H1 (cell line): ENCODE results near the gene ZNF358. TPM values are rescaled to one million over a fixed set of nuclear protein-coding genes. Genes with fewer than 3 reads are reported as not detected.

Experiments used
- CTCF ChIA-PET: fragments of 300-600 bp; sonication (Branson Sonifier 250); formaldehyde crosslinking; loops from one replicate; lab custom pipeline; 2021; ENCODE audit not compliant: partially characterized antibody; lab: Charles Lee
- POLR2A ChIA-PET: fragments of 300-600 bp; sonication (Branson Sonifier 250); formaldehyde crosslinking; loops from one replicate; lab custom pipeline; 2021; ENCODE audit warnings: inconsistent platforms; ENCODE audit not compliant: partially characterized antibody; lab: Charles Lee
- DNase-seq, 2 experiments: peaks; one replicate each; pipeline versions ENCODE4 v3.0.0 to v3.0.0-alpha.2; 2010 to 2022; ENCODE audit warnings: low spot score in 2 of 2, low read depth in 1 of 2, mixed read lengths in 1 of 2
- FAIRE-seq: peaks from 2 replicates; lab custom pipeline; 2011; peaks lifted over from hg19 to GRCh38; lab: Jason Lieb, UNC
- H2AFZ ChIP-seq: 2 replicates; pipeline ENCODE4 v1.8.1; 2012; ENCODE audit warnings: low read length, inconsistent platforms
- H2AK5ac ChIP-seq: 2 replicates; pipeline ENCODE4 v1.6.1; 2013; ENCODE audit warnings: low read depth, low read length
- H2BK120ac ChIP-seq: replicated peaks from 2 replicates; pipeline ENCODE3; 2013; ENCODE audit warnings: low read depth, low read length, inconsistent platforms
- H2BK12ac ChIP-seq: 2 replicates; pipeline ENCODE4 v1.6.1; 2013; ENCODE audit warnings: low read depth, low read length
- H2BK15ac ChIP-seq: 2 replicates; pipeline ENCODE4 v1.6.1; 2013; ENCODE audit warnings: low read length
- H2BK20ac ChIP-seq: 2 replicates; pipeline ENCODE4 v1.6.1; 2013; ENCODE audit warnings: low read length
- H2BK5ac ChIP-seq: 2 replicates; pipeline ENCODE4 v1.6.1; 2013; ENCODE audit warnings: low read depth, low read length
- H3K14ac ChIP-seq: 2 replicates; pipeline ENCODE4 v1.6.1; 2013; ENCODE audit warnings: inconsistent platforms; ENCODE audit not compliant: insufficient read length
- H3K18ac ChIP-seq: 2 replicates; pipeline ENCODE4 v1.6.1; 2013; ENCODE audit warnings: low read length; ENCODE audit errors: extremely low read depth
- H3K23ac ChIP-seq: 2 replicates; pipeline ENCODE4 v1.6.1; 2013; ENCODE audit warnings: inconsistent platforms; ENCODE audit not compliant: insufficient read length
- H3K23me2 ChIP-seq: 2 replicates; pipeline ENCODE4 v1.6.1; 2013; ENCODE audit warnings: low read depth, low read length
- H3K27ac ChIP-seq: 2 replicates; pipeline ENCODE4 v1.6.1; 2011; ENCODE audit warnings: low read depth, low read length, inconsistent platforms
- H3K27me3 ChIP-seq, 4 experiments: replicated peaks in 1 of 4; 1 replicate in 1 of 4; 2 replicates in 3 of 4; pipeline versions ENCODE4 v1.6.1 to v1.8.1; 2011 to 2013; ENCODE audit warnings: low read length in 3 of 4, mild to moderate bottlenecking in 3 of 4, inconsistent platforms in 2 of 4, mixed read lengths in 2 of 4, moderate library complexity in 1 of 4; ENCODE audit not compliant: control insufficient read depth in 3 of 4, insufficient read depth in 3 of 4; ENCODE audit errors: extremely low read depth in 1 of 4
- H3K36me3 ChIP-seq, 4 experiments: 2 replicates each; pipeline versions ENCODE4 v1.6.1 to v1.8.1; 2011 to 2013; ENCODE audit warnings: mild to moderate bottlenecking in 4 of 4, low read length in 3 of 4, moderate library complexity in 2 of 4, control low read depth in 1 of 4, inconsistent platforms in 1 of 4; ENCODE audit not compliant: insufficient read depth in 4 of 4, control insufficient read depth in 2 of 4
- H3K4ac ChIP-seq: replicated peaks from 2 replicates; pipeline ENCODE3; 2013; ENCODE audit warnings: low read length, low read depth, mixed read lengths, inconsistent platforms; ENCODE audit not compliant: insufficient read length
- H3K4me1 ChIP-seq, 4 experiments: replicated peaks in 1 of 4; 1 replicate in 1 of 4; 2 replicates in 3 of 4; pipeline versions ENCODE4 v1.6.1 to v1.8.1; 2011 to 2013; ENCODE audit warnings: low read length in 3 of 4, inconsistent platforms in 2 of 4, mixed read lengths in 1 of 4; ENCODE audit not compliant: insufficient read depth in 4 of 4, control insufficient read depth in 3 of 4
- H3K4me2 ChIP-seq, 2 experiments: 2 replicates each; pipeline versions ENCODE4 v1.6.1 to v1.8.1; 2011 to 2013; ENCODE audit warnings: low read depth in 2 of 2, low read length in 2 of 2, control low read depth in 1 of 2, inconsistent platforms in 1 of 2, mild to moderate bottlenecking in 1 of 2; ENCODE audit not compliant: insufficient read depth in 1 of 2
- H3K4me3 ChIP-seq, 4 experiments: fragments of 200-600, 300-600 bp in 1 of 4; sonication (generic), shearing (Covaris generic), sonication (Bioruptor Twin) in 1 of 4; 2 replicates each; pipeline versions ENCODE4 v1.5.1 to v1.8.1; 2011 to 2016; ENCODE audit warnings: low read length in 4 of 4, low read depth in 3 of 4, control low read depth in 2 of 4, inconsistent platforms in 2 of 4, mild to moderate bottlenecking in 2 of 4, mixed read lengths in 1 of 4, moderate library complexity in 1 of 4; ENCODE audit not compliant: insufficient read depth in 2 of 4; ENCODE audit errors: extremely low read depth in 1 of 4
- H3K56ac ChIP-seq: replicated peaks from 2 replicates; pipeline ENCODE3; 2013; ENCODE audit warnings: low read depth, mild to moderate bottlenecking, mixed read lengths, low read length, inconsistent platforms; ENCODE audit not compliant: insufficient read length
- H3K79me1 ChIP-seq: 2 replicates; pipeline ENCODE4 v1.6.1; 2013; ENCODE audit warnings: low read depth, low read length, control low read depth
- H3K79me2 ChIP-seq, 2 experiments: 2 replicates each; pipeline versions ENCODE4 v1.6.1 to v1.8.1; 2012 to 2013; ENCODE audit warnings: low read length in 2 of 2, mild to moderate bottlenecking in 2 of 2, inconsistent platforms in 1 of 2; ENCODE audit not compliant: insufficient read depth in 2 of 2, control insufficient read depth in 1 of 2
- H3K9ac ChIP-seq, 4 experiments: replicated peaks in 1 of 4; 1 replicate in 1 of 4; 2 replicates in 3 of 4; pipeline versions ENCODE4 v1.6.1 to v1.8.1; 2011 to 2013; ENCODE audit warnings: low read depth in 3 of 4, low read length in 3 of 4, control low read depth in 2 of 4, mild to moderate bottlenecking in 2 of 4, moderate library complexity in 2 of 4, inconsistent platforms in 1 of 4; ENCODE audit errors: extremely low read depth in 1 of 4
- H3K9me3 ChIP-seq, 2 experiments: 2 replicates each; pipeline versions ENCODE4 v1.6.1 to v1.8.1; 2012 to 2013; ENCODE audit warnings: mild to moderate bottlenecking in 2 of 2, moderate library complexity in 2 of 2, control low read depth in 1 of 2, inconsistent platforms in 1 of 2, low read depth in 1 of 2, low read length in 1 of 2, mixed read lengths in 1 of 2; ENCODE audit not compliant: insufficient read depth in 2 of 2
- H4K20me1 ChIP-seq, 2 experiments: replicated peaks in 1 of 2; 2 replicates each; pipeline versions ENCODE3 to v1.8.1; 2011 to 2013; ENCODE audit warnings: inconsistent platforms in 2 of 2, low read length in 2 of 2, mild to moderate bottlenecking in 1 of 2; ENCODE audit not compliant: insufficient read depth in 2 of 2, control insufficient read depth in 1 of 2
- H4K5ac ChIP-seq: 2 replicates; pipeline ENCODE4 v1.6.1; 2013; ENCODE audit warnings: low read length, low read depth, mixed read lengths, inconsistent platforms; ENCODE audit not compliant: insufficient read length
- H4K8ac ChIP-seq: 2 replicates; pipeline ENCODE4 v1.8.0; 2013; ENCODE audit warnings: mild to moderate bottlenecking, moderate library complexity, low read length, inconsistent platforms; ENCODE audit not compliant: insufficient read depth; ENCODE audit errors: extremely low read depth
- H4K91ac ChIP-seq: replicated peaks from 2 replicates; pipeline ENCODE3; 2013; ENCODE audit warnings: low read length, mixed read lengths, inconsistent platforms; ENCODE audit not compliant: insufficient read length
- HDAC2 ChIP-seq, 2 experiments: fragments of 300-600 bp in 1 of 2; sonication (generic) in 1 of 2; IDR thresholded peaks; 2 replicates each; pipeline ENCODE4 v1.6.1; 2011 to 2012; ENCODE audit warnings: low read depth in 2 of 2, low read length in 2 of 2, mild to moderate bottlenecking in 2 of 2, moderate library complexity in 2 of 2, borderline replicate concordance in 1 of 2, inconsistent platforms in 1 of 2
- POLR2AphosphoS5 ChIP-seq: IDR thresholded peaks from 2 replicates; pipeline ENCODE4 v1.6.1; 2011; ENCODE audit warnings: low read depth, low read length
- RFX5 ChIP-seq: IDR thresholded peaks from 2 replicates; pipeline ENCODE4 v1.6.1; 2011; ENCODE audit warnings: low read depth, low read length, improper control_type of control experiment, borderline replicate concordance
- TAF7 ChIP-seq: optimal IDR thresholded peaks from 2 replicates; pipeline ENCODE3; 2011; ENCODE audit warnings: low read depth, mild to moderate bottlenecking, inconsistent platforms, low read length, moderate library complexity, borderline replicate concordance
- WGBS, 2 experiments: shearing (Covaris generic) in 1 of 2; methylation state at CpG; one replicate each; pipeline versions ENCODE4 v1.1.6 to v1.1.7; 2013 to 2015; ENCODE audit warnings: low lambda C conversion rate in 2 of 2, mixed read lengths in 2 of 2, inconsistent platforms in 1 of 2, low coverage in 1 of 2, missing lambda C conversion rate in 1 of 2; ENCODE audit not compliant: insufficient replicate concordance in 2 of 2, insufficient coverage in 1 of 2, insufficient read length in 1 of 2; ENCODE audit errors: extremely low coverage in 1 of 2, missing lambda C conversion rate in 1 of 2; 5-methylcytosine and 5-hydroxymethylcytosine counted together
- polyA plus RNA-seq, 7 experiments: library from polyadenylated mRNA; depleted of rRNA in 3 of 7; stranded (reverse) in 5 of 7; unstranded in 2 of 7; fragments of >200 nt in 5 of 7; fragments of 200-250 nt in 2 of 7; gene quantifications; 1 replicate in 5 of 7; 2 replicates in 1 of 7; 4 replicates in 1 of 7; pipeline versions ENCODE4 v1.2.1 to v1.2.3, GENCODE V29; 2011 to 2013; ENCODE audit warnings: missing spikeins in 2 of 7, mixed read lengths in 2 of 7
- total RNA-seq: library from RNA; stranded (reverse); fragmentation: NEBNext Ultra II Directional; extraction: Animal tissue kit (Norgen Biotek cat#: 25700); gene quantifications from 2 replicates; pipeline ENCODE4 v1.2.1, GENCODE V29; 2021

ZNF358 gene
- total and polyA plus RNA-seq, 2 of the 8 experiments (the other 6 are each of a cell fraction or from before 2014, with no cell fraction given) = 40.0 to 60.3 TPM

GRCh38 chr19:7468840-7469239 is 47.1 kb upstream of the ZNF358 start:
- WGBS, 2 experiments = 94% methylated on average over 17 of the region's 24 CpGs; no CpG with 5 or more reads in 1 of the 2 experiments
- DNase-seq = no peak
- Histone ChIP-seq H4K91ac (no peak overlapping the region), H2BK120ac (no peak overlapping the region), H3K9me3 (no peaks in the 10 kb centered on the region), H2BK15ac (no peak overlapping the region), H2BK5ac (no peak overlapping the region), H3K14ac (no peak overlapping the region), H3K79me2 (no peaks in the 10 kb centered on the region), H4K5ac (no peak overlapping the region), H2AFZ (no peak overlapping the region), H2BK20ac (no peak overlapping the region), H3K18ac (no peak overlapping the region), H4K20me1 (peaks cover 0 to 4% of the 10 kb centered on the region in 2 experiments), H3K23me2 (no peaks in the 10 kb centered on the region), H2AK5ac (no peak overlapping the region), H3K27me3 (no peaks in the 10 kb centered on the region), H3K4ac (no peak overlapping the region), H3K4me1 (no peaks in the 10 kb centered on the region), H3K9ac (no peak overlapping the region), H3K36me3 (peaks cover 3 to 21% (median 10%) of the 10 kb centered on the region in 4 experiments; a peak in 5 of 8 replicates), H2BK12ac (no peak overlapping the region), H4K8ac (no peak overlapping the region), H3K27ac (no peak overlapping the region), H3K23ac (no peak overlapping the region), H3K56ac (no peak overlapping the region), H3K79me1 (no peaks in the 10 kb centered on the region), H3K4me3 (no peak overlapping the region), H3K4me2 (no peak overlapping the region)
- ChIA-PET POLR2A (interaction anchor here (0.8 kb wide), 1 partner anchor 11 kb away, joined by 3 read pairs; no protein-coding TSS in a partner anchor), CTCF (interaction anchor here (0.6 to 3.0 kb wide), 2 partner anchors 28 to 75 kb away, joined by 4 to 10 read pairs; a partner anchor contains a TSS)
- no peak for FAIRE-seq
- TF ChIP-seq HDAC2 (IDR thresholded peaks at IDR 0.05; ENCODE audit: borderline replicate concordance in 1 of 2, low read depth in 2 of 2, low read length in 2 of 2) (no peak), TAF7 (no peak), RFX5 (no peak), POLR2AphosphoS5 (no peak)
